ENCODE measurements around the gene FKBP9. TPM values are rescaled to one million over a fixed set of nuclear protein-coding genes. Genes with fewer than 3 reads are reported as not detected.

FKBP9 gene
- total and polyA plus RNA-seq, 2 of the 4 experiments (the other 2 are of a cell fraction), result 126 to 191 TPM

- Histone ChIP-seq H2BK20ac (ENCODE audit: low read depth, low read length) (no peak overlapping the region), H3K27ac (ENCODE audit: insufficient read depth, low read length) (no peak overlapping the region), H3K4me3 (ENCODE audit: insufficient read depth, low read depth, low read length) (no peak overlapping the region), H4K8ac (ENCODE audit: low read depth in 2 of 2, low read length in 2 of 2) (no peak overlapping the region), H2AK9ac (replicated peaks; ENCODE audit: low read depth, low read length, poor library complexity) (no peak overlapping the region), H2AFZ (replicated peaks; ENCODE audit: low read length, poor library complexity) (no peak overlapping the region), H3K9ac (ENCODE audit: low read depth, low read length) (no peak overlapping the region), H4K91ac (ENCODE audit: insufficient read depth, low read depth, low read length) (no peak overlapping the region; the same call in 1 of the 2 replicates), H2BK5ac (ENCODE audit: low read depth, low read length, poor library complexity, severe bottlenecking) (no peak overlapping the region), H3K36me3 (ENCODE audit: control insufficient read depth, insufficient read depth, low read length) (peaks cover 11% of the 10 kb centered on the region), H3K9me1 (ENCODE audit: insufficient read depth, low read length) (peaks cover 11% of the 10 kb centered on the region), H3K4ac (ENCODE audit: low read depth, low read length) (no peak overlapping the region), H4K20me1 (ENCODE audit: insufficient read depth, low read length) (peaks cover 21% of the 10 kb centered on the region; the same call in 1 of the 2 replicates), H2AK5ac (ENCODE audit: low read depth, low read length) (no peak overlapping the region), H3K9me3 (ENCODE audit: control insufficient read depth, insufficient read depth, low read length) (no peaks in the 10 kb centered on the region), H3K4me1 (ENCODE audit: control insufficient read depth, insufficient read depth, low read length) (peaks cover 15% of the 10 kb centered on the region), H3K4me2 (ENCODE audit: low read depth, low read length) (no peak overlapping the region), H4K5ac (ENCODE audit: low read depth, low read length) (no peak overlapping the region), H2BK15ac (ENCODE audit: low read depth, low read length) (no peak overlapping the region), H3K23ac (ENCODE audit: low read depth, low read length) (no peak overlapping the region), H3K27me3 (ENCODE audit: control insufficient read depth, insufficient read depth, low read length) (no peaks in the 10 kb centered on the region), H3K79me1 (ENCODE audit: low read depth in 1 of 2, low read length in 2 of 2) (peaks cover 44 to 63% of the 10 kb centered on the region in 2 experiments), H3K14ac (replicated peaks; ENCODE audit: low read depth, low read length) (no peak overlapping the region), H2BK120ac (ENCODE audit: low read depth, low read length) (no peak overlapping the region), H3K18ac (ENCODE audit: low read depth, low read length) (no peak overlapping the region), H3K56ac (ENCODE audit: extremely low read depth, insufficient read depth, low read length) (no peak overlapping the region)
- WGBS, 2 experiments (ENCODE audit: extremely low coverage in 2 of 2, insufficient read length in 1 of 2), result no CpG with 5 or more reads among the region's 1 CpG
- dilution Hi-C loops (cut with HindIII; ENCODE audit: low sequenced_read_pairs, unreplicated experiment) (no loop called here), intact Hi-C loops (cut with micrococcal nuclease) (no loop called here), in situ Hi-C loops (cut with MboI; ENCODE audit: low sequenced_read_pairs) (no loop called here)
- no peak for TF ChIP-seq MXI1 (IDR thresholded peaks at IDR 0.05; ENCODE audit: borderline replicate concordance, low read depth, low read length)
- TF ChIP-seq FOS (IDR thresholded peaks at IDR 0.05; ENCODE audit: low read depth, low read length), result no peak
- 0 out of 2 replicates have a peak, but pooled peaks have one; percentile 20 for TF ChIP-seq MAFK (IDR thresholded peaks at IDR 0.05; ENCODE audit: low read depth, low read length)
- TF ChIP-seq MAZ (IDR thresholded peaks at IDR 0.05; ENCODE audit: borderline replicate concordance, low read depth, low read length), result no peak
- TF ChIP-seq USF2 (IDR thresholded peaks at IDR 0.05; ENCODE audit: low read depth, low read length), result no peak
- DNase-seq, result peak; percentile 29
- ChIA-PET CTCF (interaction anchor here (0.6 kb wide), 1 partner anchor 46 kb away, joined by 7 read pairs; no protein-coding TSS in a partner anchor), POLR2A (ENCODE audit: unreplicated experiment) (no interaction called here)
- ATAC-seq (ENCODE audit: low read depth), result peak; percentile 59
- BruUV-seq (replicated peaks), result no TSS peak
Measured at GRCh38 chr7:32935558-32935957, 21.7 kb upstream of the FKBP9 start.
